ENCODE results near the gene GLI3.

DNA sequence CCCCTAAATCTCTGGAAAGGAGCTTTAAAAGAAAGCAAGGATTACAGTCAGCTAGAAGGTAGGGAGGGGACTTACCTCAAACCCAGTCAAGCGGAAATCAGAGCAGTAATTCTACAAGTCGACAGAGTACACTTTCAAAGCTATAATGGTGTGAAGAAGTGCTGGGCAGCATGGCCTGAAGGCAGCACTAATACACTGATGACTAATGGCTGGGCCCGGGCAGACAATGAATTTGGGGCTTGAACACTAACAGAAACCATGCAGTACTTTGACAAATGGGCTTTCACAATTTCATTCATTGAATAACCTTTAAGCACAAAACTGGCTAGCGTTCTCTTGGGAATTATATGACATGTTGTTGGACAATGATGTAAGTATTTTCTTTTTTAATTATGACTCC is 4.7 kb downstream of the GLI3 start:
- TF ChIP-seq, protein P1, sequence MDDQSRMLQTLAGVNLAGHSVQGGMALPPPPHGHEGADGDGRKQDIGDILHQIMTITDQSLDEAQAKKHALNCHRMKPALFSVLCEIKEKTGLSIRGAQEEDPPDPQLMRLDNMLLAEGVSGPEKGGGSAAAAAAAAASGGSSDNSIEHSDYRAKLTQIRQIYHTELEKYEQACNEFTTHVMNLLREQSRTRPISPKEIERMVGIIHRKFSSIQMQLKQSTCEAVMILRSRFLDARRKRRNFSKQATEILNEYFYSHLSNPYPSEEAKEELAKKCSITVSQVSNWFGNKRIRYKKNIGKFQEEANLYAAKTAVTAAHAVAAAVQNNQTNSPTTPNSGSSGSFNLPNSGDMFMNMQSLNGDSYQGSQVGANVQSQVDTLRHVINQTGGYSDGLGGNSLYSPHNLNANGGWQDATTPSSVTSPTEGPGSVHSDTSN (IDR thresholded peaks at IDR 0.05): no peak
- TF ChIP-seq RAD21 (IDR thresholded peaks at IDR 0.05; ENCODE audit: low read length) (no peak), MEF2A (IDR thresholded peaks at IDR 0.05; ENCODE audit: borderline replicate concordance, low read depth) (no peak)
- TF ChIP-seq, protein P2, sequence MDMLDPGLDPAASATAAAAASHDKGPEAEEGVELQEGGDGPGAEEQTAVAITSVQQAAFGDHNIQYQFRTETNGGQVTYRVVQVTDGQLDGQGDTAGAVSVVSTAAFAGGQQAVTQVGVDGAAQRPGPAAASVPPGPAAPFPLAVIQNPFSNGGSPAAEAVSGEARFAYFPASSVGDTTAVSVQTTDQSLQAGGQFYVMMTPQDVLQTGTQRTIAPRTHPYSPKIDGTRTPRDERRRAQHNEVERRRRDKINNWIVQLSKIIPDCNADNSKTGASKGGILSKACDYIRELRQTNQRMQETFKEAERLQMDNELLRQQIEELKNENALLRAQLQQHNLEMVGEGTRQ (IDR thresholded peaks at IDR 0.05; ENCODE audit: borderline replicate concordance, low read depth, low read length): no peak

Measured in SK-N-SH (cell line).